ENCODE measurements around the gene ARPC1B. TPM values are rescaled to one million over a fixed set of nuclear protein-coding genes. Genes with fewer than 3 reads are reported as not detected.
"Not testable (repeated sequence)": the region's sequence is repeated elsewhere in the genome, so short reads cannot be mapped to it uniquely, and the experiment has no call there.

Gene ARPC1B
- total and polyA plus RNA-seq, 2 donors = 186 to 204 TPM

DNA sequence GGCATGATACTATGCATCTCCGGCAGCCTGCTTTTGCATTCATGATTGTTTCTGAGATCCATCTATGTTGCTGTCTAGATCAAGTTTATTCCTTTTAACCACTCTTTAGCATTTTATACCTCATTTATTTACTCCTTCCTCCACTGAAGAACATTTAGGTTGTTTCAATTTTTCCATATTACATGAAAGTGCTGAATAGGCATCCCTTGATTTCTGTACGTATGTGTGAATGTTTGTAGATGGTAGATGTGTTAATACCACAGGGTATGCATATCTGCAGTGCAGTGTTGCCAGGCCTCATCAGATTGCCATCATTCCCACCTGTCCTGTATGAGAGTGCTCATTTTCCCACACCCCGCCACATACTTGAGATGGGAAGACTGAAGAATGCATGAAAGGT, 34.9 kb upstream of the ARPC1B start:
- Histone ChIP-seq H3K27me3 (ENCODE audit: control insufficient read depth in 2 of 2, insufficient read depth in 1 of 2, low read length in 1 of 2) (no peaks in the 10 kb centered on the region), H3K4me1 (ENCODE audit: control insufficient read depth in 2 of 2, insufficient read depth in 2 of 2, low read length in 2 of 2) (no peaks in the 10 kb centered on the region), H3K27ac (ENCODE audit: low read depth in 1 of 2, low read length in 1 of 2) (no peak overlapping the region), H3K4me3 (ENCODE audit: low read length in 2 of 2) (no peak overlapping the region), H3K36me3 (ENCODE audit: control insufficient read depth in 2 of 2, insufficient read depth in 2 of 2, low read length in 1 of 2) (peaks cover 40 to 69% of the 10 kb centered on the region in 2 donors), H3K9me3 (ENCODE audit: control insufficient read depth in 2 of 2, insufficient read depth in 1 of 2, low read length in 1 of 2) (no peaks in the 10 kb centered on the region)
- WGBS = 100% methylated on average over 3 of the region's 3 CpGs
- DNase-seq (ENCODE audit: low read depth in 6 of 9, low spot score in 9 of 9) = no peak

DNA sequence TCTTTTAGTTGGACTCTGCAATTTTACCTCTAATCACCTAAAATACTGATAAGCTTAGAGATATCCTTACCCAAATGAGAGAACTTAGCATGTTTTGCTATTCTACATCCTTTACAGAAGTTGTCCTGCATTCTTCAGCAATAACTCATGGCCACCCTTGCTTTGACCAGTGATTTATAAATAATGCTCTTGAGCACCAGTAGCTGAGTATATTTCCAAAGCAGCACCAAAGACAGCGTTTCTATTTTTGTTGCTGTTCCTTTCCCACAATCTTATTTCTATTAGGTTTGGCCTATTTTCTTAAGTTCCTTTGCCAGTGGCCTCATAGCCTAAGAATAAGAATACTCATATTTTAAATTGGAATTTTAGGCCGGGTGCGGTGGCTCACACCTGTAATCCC, 33.9 kb upstream of the ARPC1B start:
- H3K36me3 ChIP-seq (ENCODE audit: control insufficient read depth in 2 of 2, insufficient read depth in 2 of 2, low read length in 1 of 2) = peaks cover 42 to 69% of the 10 kb centered on the region in 2 donors
- no peak overlapping the region for H3K4me3 ChIP-seq (ENCODE audit: low read length in 2 of 2)
- DNase-seq (ENCODE audit: low read depth in 6 of 9, low spot score in 9 of 9) = no peak
- WGBS = 98% methylated on average over 3 of the region's 3 CpGs
- no peaks in the 10 kb centered on the region for H3K4me1 ChIP-seq (ENCODE audit: control insufficient read depth in 2 of 2, insufficient read depth in 2 of 2, low read length in 2 of 2)
- H3K27me3 ChIP-seq (ENCODE audit: control insufficient read depth in 2 of 2, insufficient read depth in 1 of 2, low read length in 1 of 2) = no peaks in the 10 kb centered on the region
- H3K9me3 ChIP-seq (ENCODE audit: control insufficient read depth in 2 of 2, insufficient read depth in 1 of 2, low read length in 1 of 2) = no peaks in the 10 kb centered on the region
- H3K27ac ChIP-seq (ENCODE audit: low read depth in 1 of 2, low read length in 1 of 2) = no peak overlapping the region

DNA sequence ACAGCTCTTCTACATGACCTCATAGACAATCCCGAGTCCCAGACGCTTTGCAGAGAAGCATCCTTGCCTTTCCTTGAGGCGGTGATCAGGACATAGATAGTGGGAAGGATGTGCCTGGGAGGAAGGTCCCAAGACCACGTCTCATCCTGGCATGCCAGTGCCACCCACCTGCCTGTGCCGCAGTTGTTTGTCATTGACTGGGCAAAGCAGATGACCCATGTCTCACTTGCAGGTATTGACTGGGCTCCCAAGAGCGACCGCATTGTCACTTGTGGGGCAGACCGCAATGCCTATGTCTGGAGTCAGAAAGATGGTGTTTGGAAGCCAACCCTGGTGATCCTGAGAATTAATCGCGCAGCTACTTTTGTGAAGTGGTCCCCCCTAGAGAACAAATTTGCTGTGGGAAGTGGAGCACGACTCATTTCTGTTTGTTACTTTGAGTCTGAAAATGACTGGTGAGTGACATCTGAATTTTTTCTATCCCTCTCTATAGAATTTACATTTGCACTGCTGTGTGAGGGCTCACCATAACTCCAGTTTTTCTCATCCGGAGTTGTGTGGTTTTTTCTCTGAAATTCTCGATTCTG, 30.4 kb upstream of the ARPC1B start:
- WGBS = 94% methylated on average over 13 of the region's 13 CpGs

DNA sequence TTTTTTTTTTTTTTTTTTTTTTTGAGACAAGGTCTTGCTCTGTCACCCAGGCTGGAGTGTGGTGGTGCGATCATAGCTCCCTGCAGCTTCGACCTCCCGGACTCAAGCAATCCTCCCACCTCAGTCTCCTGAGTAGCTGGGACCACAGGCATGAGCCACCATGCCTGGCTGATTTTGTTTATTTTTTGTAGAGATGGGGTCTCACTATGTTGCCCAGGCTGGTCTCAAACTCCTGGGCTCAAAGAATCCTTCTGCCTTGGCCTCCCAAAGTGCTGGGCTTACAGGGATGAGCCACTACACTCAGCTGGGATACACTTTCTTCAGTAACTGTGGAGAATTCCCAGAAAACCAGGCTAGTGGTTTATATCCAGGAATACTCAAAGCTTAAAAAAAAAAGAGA, 23.9 kb upstream of the ARPC1B start:
- H3K27ac ChIP-seq (ENCODE audit: low read depth in 1 of 2, low read length in 1 of 2); H3K27me3 ChIP-seq (ENCODE audit: control insufficient read depth in 2 of 2, insufficient read depth in 1 of 2, low read length in 1 of 2); DNase-seq (ENCODE audit: low read depth in 6 of 9, low spot score in 9 of 9); H3K4me1 ChIP-seq (ENCODE audit: control insufficient read depth in 2 of 2, insufficient read depth in 2 of 2, low read length in 2 of 2); H3K4me3 ChIP-seq (ENCODE audit: low read length in 2 of 2); H3K9me3 ChIP-seq (ENCODE audit: control insufficient read depth in 2 of 2, insufficient read depth in 1 of 2, low read length in 1 of 2): not testable (repeated sequence)
- 97% methylated on average over 3 of the region's 3 CpGs for WGBS
- peaks cover 59 to 64% of the 10 kb centered on the region in 2 donors for H3K36me3 ChIP-seq (ENCODE audit: control insufficient read depth in 2 of 2, insufficient read depth in 2 of 2, low read length in 1 of 2)

More for the DNA sequence above, 30.4 kb upstream of the ARPC1B start:
- no peak for DNase-seq (ENCODE audit: low read depth in 6 of 9, low spot score in 9 of 9)
- Histone ChIP-seq H3K36me3 (ENCODE audit: control insufficient read depth in 2 of 2, insufficient read depth in 2 of 2, low read length in 1 of 2) (peaks cover 43 to 68% of the 10 kb centered on the region in 2 donors), H3K4me1 (ENCODE audit: control insufficient read depth in 2 of 2, insufficient read depth in 2 of 2, low read length in 2 of 2) (no peaks in the 10 kb centered on the region), H3K27ac (ENCODE audit: low read depth in 1 of 2, low read length in 1 of 2) (no peak overlapping the region), H3K27me3 (ENCODE audit: control insufficient read depth in 2 of 2, insufficient read depth in 1 of 2, low read length in 1 of 2) (no peaks in the 10 kb centered on the region), H3K4me3 (ENCODE audit: low read length in 2 of 2) (no peak overlapping the region), H3K9me3 (ENCODE audit: control insufficient read depth in 2 of 2, insufficient read depth in 1 of 2, low read length in 1 of 2) (no peaks in the 10 kb centered on the region)

DNA sequence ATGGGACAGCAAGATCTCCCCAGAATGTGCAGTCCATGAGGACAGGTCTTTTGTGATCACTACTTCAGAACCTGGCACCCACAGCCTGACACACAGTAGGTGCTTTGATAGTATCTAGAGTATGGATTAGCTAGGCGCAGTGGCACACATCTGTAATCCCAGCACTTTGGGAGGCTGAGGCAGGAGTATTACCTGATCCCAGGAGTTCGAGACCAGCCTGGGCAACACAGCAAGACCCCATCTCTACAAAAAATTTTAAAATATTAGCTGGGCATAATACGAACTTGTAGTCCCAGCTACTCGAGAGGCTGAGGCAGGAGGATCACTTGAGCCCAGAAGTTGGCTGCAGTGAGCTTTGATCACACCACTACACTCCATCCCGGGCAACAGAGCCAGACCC, 22.3 kb upstream of the ARPC1B start:
- no peaks in the 10 kb centered on the region for H3K9me3 ChIP-seq (ENCODE audit: control insufficient read depth in 2 of 2, insufficient read depth in 1 of 2, low read length in 1 of 2)
- no peaks in the 10 kb centered on the region for H3K4me1 ChIP-seq (ENCODE audit: control insufficient read depth in 2 of 2, insufficient read depth in 2 of 2, low read length in 2 of 2)
- no peak overlapping the region for H3K4me3 ChIP-seq (ENCODE audit: low read length in 2 of 2)
- no peak overlapping the region for H3K27ac ChIP-seq (ENCODE audit: low read depth in 1 of 2, low read length in 1 of 2)
- H3K36me3 ChIP-seq (ENCODE audit: control insufficient read depth in 2 of 2, insufficient read depth in 2 of 2, low read length in 1 of 2) = peaks cover 59 to 71% of the 10 kb centered on the region in 2 donors
- DNase-seq (ENCODE audit: low read depth in 6 of 9, low spot score in 9 of 9) = no peak
- WGBS = 98% methylated on average over 5 of the region's 5 CpGs
- H3K27me3 ChIP-seq (ENCODE audit: control insufficient read depth in 2 of 2, insufficient read depth in 1 of 2, low read length in 1 of 2) = no peaks in the 10 kb centered on the region

DNA sequence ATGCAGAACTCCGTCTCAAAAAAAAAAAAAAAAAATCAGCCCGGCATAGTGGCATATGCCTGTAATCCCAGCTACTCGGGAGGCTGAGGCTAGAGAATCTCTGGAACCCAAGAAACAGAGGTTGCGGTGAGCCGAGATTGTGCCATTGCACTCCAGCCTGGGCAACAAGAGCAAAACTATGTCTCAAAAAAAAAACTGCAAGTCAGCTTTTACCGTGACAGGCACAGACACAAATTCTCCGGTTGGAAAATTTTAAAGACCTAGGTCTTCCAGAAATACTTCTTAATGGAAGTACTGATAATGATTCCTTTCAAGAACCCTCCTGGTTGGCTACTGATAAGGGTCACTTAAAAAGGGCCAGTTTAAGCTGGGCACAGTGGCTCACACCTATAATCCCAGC, 19.4 kb upstream of the ARPC1B start:
- Histone ChIP-seq H3K4me3 (ENCODE audit: low read length in 2 of 2) (no peak overlapping the region), H3K27me3 (ENCODE audit: control insufficient read depth in 2 of 2, insufficient read depth in 1 of 2, low read length in 1 of 2) (no peaks in the 10 kb centered on the region), H3K9me3 (ENCODE audit: control insufficient read depth in 2 of 2, insufficient read depth in 1 of 2, low read length in 1 of 2) (no peaks in the 10 kb centered on the region), H3K4me1 (ENCODE audit: control insufficient read depth in 2 of 2, insufficient read depth in 2 of 2, low read length in 2 of 2) (no peaks in the 10 kb centered on the region), H3K27ac (ENCODE audit: low read depth in 1 of 2, low read length in 1 of 2) (no peak overlapping the region), H3K36me3 (ENCODE audit: control insufficient read depth in 2 of 2, insufficient read depth in 2 of 2, low read length in 1 of 2) (peaks cover 70 to 73% of the 10 kb centered on the region in 2 donors)
- no peak for DNase-seq (ENCODE audit: low read depth in 6 of 9, low spot score in 9 of 9)
- 98% methylated on average over 7 of the region's 7 CpGs for whole genome bisulfite sequencing

DNA sequence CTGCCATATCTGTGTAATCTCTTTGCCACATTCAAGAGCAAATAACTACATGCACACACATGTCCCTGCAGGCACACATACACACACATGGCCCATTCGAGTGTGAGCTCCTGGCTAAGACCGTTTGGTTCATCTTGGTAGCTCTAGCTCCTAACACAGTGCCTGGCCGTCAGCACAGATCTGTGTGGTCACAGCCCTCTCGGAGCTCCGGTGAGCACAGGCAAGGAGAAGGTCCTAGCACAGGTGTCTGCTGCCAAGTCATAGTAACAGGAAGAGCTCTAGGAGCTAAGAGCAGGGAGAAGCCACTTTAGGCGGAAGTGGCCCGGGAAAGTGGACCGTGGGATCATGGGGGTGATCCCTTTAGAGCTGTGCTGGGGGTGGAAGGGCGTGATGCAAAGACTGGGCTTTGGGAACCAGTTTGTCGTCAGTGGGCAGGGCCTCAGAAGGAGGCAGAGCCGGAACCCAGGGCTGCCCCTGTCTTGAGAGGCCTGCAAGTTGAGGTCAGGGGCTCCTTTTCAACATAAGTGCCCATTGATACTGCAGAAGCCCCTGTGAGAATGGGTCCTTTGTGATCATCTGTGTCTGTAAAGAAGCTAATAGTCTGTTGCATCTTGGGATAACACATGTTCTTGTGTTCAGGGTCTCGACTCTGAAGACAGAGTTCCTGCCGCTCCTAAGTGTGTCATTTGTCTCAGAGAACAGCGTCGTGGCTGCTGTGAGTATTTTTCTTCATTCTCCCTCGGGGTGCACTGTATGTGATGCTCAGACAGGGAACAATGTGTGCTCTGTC, 16.6 kb upstream of the ARPC1B start:
- Histone ChIP-seq H3K36me3 (ENCODE audit: control insufficient read depth in 2 of 2, insufficient read depth in 2 of 2, low read length in 1 of 2) (peaks cover 64 to 76% of the 10 kb centered on the region in 2 donors), H3K4me1 (ENCODE audit: control insufficient read depth in 2 of 2, insufficient read depth in 2 of 2, low read length in 2 of 2) (no peaks in the 10 kb centered on the region), H3K27me3 (ENCODE audit: control insufficient read depth in 2 of 2, insufficient read depth in 1 of 2, low read length in 1 of 2) (no peaks in the 10 kb centered on the region), H3K27ac (ENCODE audit: low read depth in 1 of 2, low read length in 1 of 2) (no peak overlapping the region), H3K4me3 (ENCODE audit: low read length in 2 of 2) (no peak overlapping the region), H3K9me3 (ENCODE audit: control insufficient read depth in 2 of 2, insufficient read depth in 1 of 2, low read length in 1 of 2) (no peaks in the 10 kb centered on the region)
- DNase-seq (ENCODE audit: low read depth in 6 of 9, low spot score in 9 of 9) = no peak
- 97% methylated on average over 16 of the region's 16 CpGs for WGBS

DNA sequence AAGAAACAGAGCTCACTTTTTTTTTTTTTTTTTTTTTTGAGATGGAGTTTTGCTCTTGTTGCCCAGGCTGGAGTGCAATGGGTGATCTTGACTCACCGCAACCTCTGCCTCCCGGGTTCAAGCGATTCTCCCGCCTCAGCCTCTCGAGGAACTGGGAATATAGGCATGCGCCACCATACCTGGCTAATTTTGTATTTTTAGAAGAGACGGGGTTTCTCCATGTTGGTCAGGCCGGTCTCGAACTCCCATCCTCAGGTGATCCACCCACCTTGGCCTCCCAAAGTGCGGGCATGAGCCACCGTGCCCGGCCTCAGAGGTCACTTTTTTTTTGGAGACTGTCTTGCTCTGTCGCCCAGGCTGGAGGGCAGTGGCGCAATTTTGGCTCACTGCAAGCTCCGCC, 16.0 kb upstream of the ARPC1B start:
- H3K4me3 ChIP-seq (ENCODE audit: low read length in 2 of 2); H3K27me3 ChIP-seq (ENCODE audit: control insufficient read depth in 2 of 2, insufficient read depth in 1 of 2, low read length in 1 of 2); DNase-seq (ENCODE audit: low read depth in 6 of 9, low spot score in 9 of 9); H3K27ac ChIP-seq (ENCODE audit: low read depth in 1 of 2, low read length in 1 of 2); H3K9me3 ChIP-seq (ENCODE audit: control insufficient read depth in 2 of 2, insufficient read depth in 1 of 2, low read length in 1 of 2); H3K4me1 ChIP-seq (ENCODE audit: control insufficient read depth in 2 of 2, insufficient read depth in 2 of 2, low read length in 2 of 2): not testable (repeated sequence)
- WGBS = 97% methylated on average over 15 of the region's 15 CpGs
- peaks cover 70 to 82% of the 10 kb centered on the region in 2 donors for H3K36me3 ChIP-seq (ENCODE audit: control insufficient read depth in 2 of 2, insufficient read depth in 2 of 2, low read length in 1 of 2)

DNA sequence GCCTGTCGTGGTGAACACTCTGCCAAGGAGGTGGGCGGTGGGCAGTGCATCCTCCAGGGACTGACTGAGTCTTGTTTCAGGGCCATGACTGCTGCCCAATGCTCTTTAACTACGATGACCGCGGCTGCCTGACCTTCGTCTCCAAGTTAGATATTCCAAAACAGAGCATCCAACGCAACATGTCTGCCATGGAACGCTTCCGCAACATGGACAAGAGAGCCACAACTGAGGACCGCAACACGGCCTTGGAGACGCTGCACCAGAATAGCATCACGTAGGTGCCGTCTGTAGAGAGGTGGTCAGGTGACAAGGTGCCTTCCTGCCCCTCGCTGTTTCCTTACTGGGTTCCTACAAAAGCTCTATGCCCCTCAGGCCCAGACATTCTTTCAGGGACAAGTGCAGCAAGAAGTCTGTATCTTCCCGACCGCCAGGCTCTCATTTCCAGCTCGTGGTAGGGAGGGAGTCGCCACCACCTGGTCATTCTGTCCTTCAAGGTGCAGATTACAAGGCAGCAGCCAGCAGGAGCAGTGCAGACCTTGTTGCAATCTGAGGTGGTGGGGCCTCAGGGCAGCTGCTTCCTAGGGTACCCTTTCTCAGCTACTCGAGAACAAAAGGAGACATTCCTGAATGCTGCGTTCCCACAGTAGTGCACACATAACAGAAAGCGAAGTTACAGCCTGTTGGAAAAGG, 14.9 kb upstream of the ARPC1B start:
- Histone ChIP-seq H3K36me3 (ENCODE audit: control insufficient read depth in 2 of 2, insufficient read depth in 2 of 2, low read length in 1 of 2) (peaks cover 73 to 84% of the 10 kb centered on the region in 2 donors), H3K4me3 (ENCODE audit: low read length in 2 of 2) (no peak overlapping the region), H3K27ac (ENCODE audit: low read depth in 1 of 2, low read length in 1 of 2) (no peak overlapping the region), H3K4me1 (ENCODE audit: control insufficient read depth in 2 of 2, insufficient read depth in 2 of 2, low read length in 2 of 2) (no peaks in the 10 kb centered on the region), H3K9me3 (ENCODE audit: control insufficient read depth in 2 of 2, insufficient read depth in 1 of 2, low read length in 1 of 2) (no peaks in the 10 kb centered on the region), H3K27me3 (ENCODE audit: control insufficient read depth in 2 of 2, insufficient read depth in 1 of 2, low read length in 1 of 2) (no peaks in the 10 kb centered on the region)
- DNase-seq (ENCODE audit: low read depth in 6 of 9, low spot score in 9 of 9) = no peak
- WGBS = 97% methylated on average over 22 of the region's 22 CpGs
